GM19035 (cell line): ENCODE data around the gene FASTKD3.
A peak's percentile ranks its signal among the peaks of the same experiment; 100 is the strongest.

Experiments used
- ATAC-seq: cut with Tn5 transposase; IDR thresholded peaks from one replicate; pipeline ENCODE4 v1.9.1; 2021; ENCODE audit not compliant: unreplicated experiment

FASTKD3 gene

GRCh38 chr5:7881816-7882215 lies 13.0 kb upstream of the FASTKD3 start:
- no peak for ATAC-seq

GRCh38 chr5:7881091-7881490 lies 12.3 kb upstream of the FASTKD3 start:
- ATAC-seq, result no peak

GRCh38 chr5:7878381-7878873 lies 9.6 kb upstream of the FASTKD3 start:
- peak; percentile 98 for ATAC-seq

- no peak for ATAC-seq
These were observed 9.0 kb upstream of the FASTKD3 start for GRCh38 chr5:7877851-7878250.

GRCh38 chr5:7876867-7877266 lies 8.0 kb upstream of the FASTKD3 start:
- ATAC-seq, result peak; percentile 50

- no peak for ATAC-seq
These were observed 6.3 kb upstream of the FASTKD3 start for GRCh38 chr5:7875151-7875550.

- no peak for ATAC-seq
These were observed 5.8 kb upstream of the FASTKD3 start for GRCh38 chr5:7874639-7875038.

- ATAC-seq, result no peak
These were observed 4.4 kb upstream of the FASTKD3 start for GRCh38 chr5:7873216-7873615.

- no peak for ATAC-seq
These were observed 3.8 kb upstream of the FASTKD3 start for GRCh38 chr5:7872517-7873130.

- no peak for ATAC-seq
These were observed 2.8 kb upstream of the FASTKD3 start for GRCh38 chr5:7871653-7872052.

- peak; percentile 42 for ATAC-seq
These were observed 774 bp upstream of the FASTKD3 start for GRCh38 chr5:7869474-7870136.

- ATAC-seq, result peak; percentile 0
These were observed 431 bp downstream of the FASTKD3 start for GRCh38 chr5:7868427-7868772.

GRCh38 chr5:7867260-7867659 lies 1.6 kb downstream of the FASTKD3 start:
- no peak for ATAC-seq

GRCh38 chr5:7866196-7866595 lies 2.6 kb downstream of the FASTKD3 start:
- no peak for ATAC-seq

GRCh38 chr5:7857926-7858632 lies 10.8 kb downstream of the FASTKD3 start:
- no peak for ATAC-seq

- ATAC-seq, result no peak
These were observed 11.5 kb downstream of the FASTKD3 start for GRCh38 chr5:7857361-7857760.

GRCh38 chr5:7856855-7857254 lies 12.0 kb downstream of the FASTKD3 start:
- ATAC-seq, result no peak

- no peak for ATAC-seq
These were observed 13.2 kb downstream of the FASTKD3 start for GRCh38 chr5:7855611-7856010.

- ATAC-seq, result no peak
These were observed 15.8 kb downstream of the FASTKD3 start for GRCh38 chr5:7852988-7853387.

GRCh38 chr5:7852542-7852941 lies 16.3 kb downstream of the FASTKD3 start:
- no peak for ATAC-seq

- no peak for ATAC-seq
These were observed 17.1 kb downstream of the FASTKD3 start for GRCh38 chr5:7851617-7852289.

GRCh38 chr5:7851240-7851592 lies 17.6 kb downstream of the FASTKD3 start:
- no peak for ATAC-seq
